ENCODE results near the gene FTCD.

GRCh38 chr21:46095814-46096595 is 59.4 kb downstream of the FTCD start:
- TF ChIP-seq, protein P1, sequence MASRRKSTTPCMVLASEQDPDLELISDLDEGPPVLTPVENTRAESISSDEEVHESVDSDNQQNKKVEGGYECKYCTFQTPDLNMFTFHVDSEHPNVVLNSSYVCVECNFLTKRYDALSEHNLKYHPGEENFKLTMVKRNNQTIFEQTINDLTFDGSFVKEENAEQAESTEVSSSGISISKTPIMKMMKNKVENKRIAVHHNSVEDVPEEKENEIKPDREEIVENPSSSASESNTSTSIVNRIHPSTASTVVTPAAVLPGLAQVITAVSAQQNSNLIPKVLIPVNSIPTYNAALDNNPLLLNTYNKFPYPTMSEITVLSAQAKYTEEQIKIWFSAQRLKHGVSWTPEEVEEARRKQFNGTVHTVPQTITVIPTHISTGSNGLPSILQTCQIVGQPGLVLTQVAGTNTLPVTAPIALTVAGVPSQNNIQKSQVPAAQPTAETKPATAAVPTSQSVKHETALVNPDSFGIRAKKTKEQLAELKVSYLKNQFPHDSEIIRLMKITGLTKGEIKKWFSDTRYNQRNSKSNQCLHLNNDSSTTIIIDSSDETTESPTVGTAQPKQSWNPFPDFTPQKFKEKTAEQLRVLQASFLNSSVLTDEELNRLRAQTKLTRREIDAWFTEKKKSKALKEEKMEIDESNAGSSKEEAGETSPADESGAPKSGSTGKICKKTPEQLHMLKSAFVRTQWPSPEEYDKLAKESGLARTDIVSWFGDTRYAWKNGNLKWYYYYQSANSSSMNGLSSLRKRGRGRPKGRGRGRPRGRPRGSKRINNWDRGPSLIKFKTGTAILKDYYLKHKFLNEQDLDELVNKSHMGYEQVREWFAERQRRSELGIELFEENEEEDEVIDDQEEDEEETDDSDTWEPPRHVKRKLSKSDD (conservative IDR thresholded peaks at IDR 0.05; ENCODE audit: low read length), result no peak
- TF ChIP-seq TEAD4 (IDR thresholded peaks at IDR 0.05; ENCODE audit: low read length) (no peak), TEAD4 (CRISPR knock-in tag; IDR thresholded peaks at IDR 0.05; ENCODE audit: borderline replicate concordance) (no peak), BACH1 (tag; IDR thresholded peaks at IDR 0.05) (no peak), DPF2 (IDR thresholded peaks at IDR 0.05) (no peak), CBX8 (IDR thresholded peaks at IDR 0.05; ENCODE audit: borderline replicate concordance, extremely low read depth, low read depth, low read length, poor library complexity, severe bottlenecking) (no peak), SIRT6 (IDR thresholded peaks at IDR 0.05; ENCODE audit: low read depth, low read length) (no peak)
- TF ChIP-seq, protein P2, sequence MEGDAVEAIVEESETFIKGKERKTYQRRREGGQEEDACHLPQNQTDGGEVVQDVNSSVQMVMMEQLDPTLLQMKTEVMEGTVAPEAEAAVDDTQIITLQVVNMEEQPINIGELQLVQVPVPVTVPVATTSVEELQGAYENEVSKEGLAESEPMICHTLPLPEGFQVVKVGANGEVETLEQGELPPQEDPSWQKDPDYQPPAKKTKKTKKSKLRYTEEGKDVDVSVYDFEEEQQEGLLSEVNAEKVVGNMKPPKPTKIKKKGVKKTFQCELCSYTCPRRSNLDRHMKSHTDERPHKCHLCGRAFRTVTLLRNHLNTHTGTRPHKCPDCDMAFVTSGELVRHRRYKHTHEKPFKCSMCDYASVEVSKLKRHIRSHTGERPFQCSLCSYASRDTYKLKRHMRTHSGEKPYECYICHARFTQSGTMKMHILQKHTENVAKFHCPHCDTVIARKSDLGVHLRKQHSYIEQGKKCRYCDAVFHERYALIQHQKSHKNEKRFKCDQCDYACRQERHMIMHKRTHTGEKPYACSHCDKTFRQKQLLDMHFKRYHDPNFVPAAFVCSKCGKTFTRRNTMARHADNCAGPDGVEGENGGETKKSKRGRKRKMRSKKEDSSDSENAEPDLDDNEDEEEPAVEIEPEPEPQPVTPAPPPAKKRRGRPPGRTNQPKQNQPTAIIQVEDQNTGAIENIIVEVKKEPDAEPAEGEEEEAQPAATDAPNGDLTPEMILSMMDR (IDR thresholded peaks at IDR 0.05 in 2 of 3, conservative IDR thresholded peaks at IDR 0.05 in 1 of 3; ENCODE audit: insufficient read depth in 2 of 3, low read depth in 1 of 3, low read length in 3 of 3), result no peak
